Eye (tissue), 1 donor: ENCODE measurements around the gene ABHD17A.
A peak's percentile ranks its signal among the peaks of the same experiment; 100 is the strongest.

Experiments used
- DNase-seq: peaks from one replicate; pipeline ENCODE4 v3.0.0-alpha.2; 2015

The ABHD17A gene

DNA sequence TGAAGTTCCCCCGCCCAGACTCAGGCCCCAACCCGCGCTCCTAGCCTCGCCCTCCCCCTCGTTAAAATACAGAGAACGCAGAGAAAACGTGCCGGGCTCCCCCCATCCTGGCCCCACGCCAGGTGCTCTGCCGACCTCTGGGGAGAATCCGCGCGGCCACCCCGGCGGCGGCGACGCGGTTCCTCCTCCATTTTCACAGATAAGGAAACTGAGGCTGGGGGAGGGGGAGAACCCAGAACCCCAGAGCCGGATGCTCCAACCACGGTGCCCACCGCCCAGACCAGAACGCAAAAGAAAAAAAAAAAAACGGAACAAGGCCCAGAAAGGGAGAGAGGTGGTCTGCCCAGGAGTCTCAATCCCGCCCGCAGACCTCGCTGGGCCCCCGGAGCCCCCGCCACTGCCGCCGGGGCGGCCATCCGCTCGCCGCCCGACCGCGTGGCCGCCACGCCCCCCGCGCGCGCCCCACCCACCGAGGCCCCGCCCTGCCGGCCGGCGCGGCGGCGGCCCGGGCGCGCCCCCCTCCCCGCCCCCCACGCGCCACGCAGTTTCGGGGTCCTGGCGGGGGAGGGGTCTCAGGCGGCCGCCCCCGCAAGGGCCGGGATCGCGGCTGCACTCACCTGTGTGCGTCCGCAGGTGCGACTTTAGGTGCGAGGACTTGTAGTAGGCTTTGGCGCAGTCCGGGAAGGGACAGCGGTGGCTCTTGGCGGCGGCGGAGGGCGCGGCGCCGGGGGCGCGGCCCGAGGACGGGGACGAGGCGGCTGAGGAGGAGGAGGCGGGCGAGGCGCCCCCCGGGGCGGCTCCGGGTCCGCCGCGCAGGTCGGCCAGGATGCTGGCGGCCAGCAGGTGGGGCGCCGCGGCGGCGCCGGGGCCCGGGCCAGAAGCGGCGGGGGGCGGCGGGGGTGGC is 22.6 kb downstream of the ABHD17A start:
- peak; percentile 64 for DNase-seq

DNA sequence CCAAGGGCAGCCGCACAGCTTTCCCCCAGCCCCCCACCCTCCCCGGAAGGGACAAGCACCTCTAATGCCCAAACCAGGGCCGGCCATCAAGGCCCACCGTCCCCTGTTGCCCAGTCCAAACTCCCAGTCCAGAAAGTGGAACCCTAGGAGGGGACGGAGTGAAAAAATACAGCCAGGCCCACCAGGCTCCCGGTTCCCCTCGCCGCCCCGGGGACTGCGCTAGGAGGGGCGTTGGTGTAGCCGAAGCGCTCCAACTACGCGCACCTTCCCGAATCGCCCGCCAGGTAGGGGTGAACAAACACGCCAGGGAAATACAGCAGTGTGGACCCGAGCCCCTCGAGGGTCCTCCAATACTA is 23.2 kb downstream of the ABHD17A start:
- peak; percentile 50 for DNase-seq

DNA sequence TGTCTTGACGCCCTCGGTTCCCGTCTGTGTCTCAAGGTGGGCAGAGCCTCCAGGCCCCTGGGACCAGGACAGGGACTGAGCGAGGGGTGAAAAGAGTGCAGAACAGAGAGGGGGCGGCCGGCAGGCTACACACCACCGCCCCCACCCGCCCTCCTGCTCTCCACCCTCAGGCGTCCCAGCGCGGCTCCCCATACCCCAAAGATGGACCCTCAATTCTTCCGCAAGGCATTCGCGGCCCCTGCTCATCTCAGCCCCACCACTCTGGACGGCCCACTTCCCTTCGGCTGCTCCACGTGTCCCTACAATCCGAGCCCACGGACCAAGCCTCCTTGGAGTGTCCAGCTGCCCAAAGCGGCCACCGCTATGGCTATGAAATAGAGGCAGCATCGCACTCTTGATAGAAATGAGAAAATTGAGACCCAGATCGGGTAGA is 23.7 kb downstream of the ABHD17A start:
- DNase-seq: peak; percentile 44

DNA sequence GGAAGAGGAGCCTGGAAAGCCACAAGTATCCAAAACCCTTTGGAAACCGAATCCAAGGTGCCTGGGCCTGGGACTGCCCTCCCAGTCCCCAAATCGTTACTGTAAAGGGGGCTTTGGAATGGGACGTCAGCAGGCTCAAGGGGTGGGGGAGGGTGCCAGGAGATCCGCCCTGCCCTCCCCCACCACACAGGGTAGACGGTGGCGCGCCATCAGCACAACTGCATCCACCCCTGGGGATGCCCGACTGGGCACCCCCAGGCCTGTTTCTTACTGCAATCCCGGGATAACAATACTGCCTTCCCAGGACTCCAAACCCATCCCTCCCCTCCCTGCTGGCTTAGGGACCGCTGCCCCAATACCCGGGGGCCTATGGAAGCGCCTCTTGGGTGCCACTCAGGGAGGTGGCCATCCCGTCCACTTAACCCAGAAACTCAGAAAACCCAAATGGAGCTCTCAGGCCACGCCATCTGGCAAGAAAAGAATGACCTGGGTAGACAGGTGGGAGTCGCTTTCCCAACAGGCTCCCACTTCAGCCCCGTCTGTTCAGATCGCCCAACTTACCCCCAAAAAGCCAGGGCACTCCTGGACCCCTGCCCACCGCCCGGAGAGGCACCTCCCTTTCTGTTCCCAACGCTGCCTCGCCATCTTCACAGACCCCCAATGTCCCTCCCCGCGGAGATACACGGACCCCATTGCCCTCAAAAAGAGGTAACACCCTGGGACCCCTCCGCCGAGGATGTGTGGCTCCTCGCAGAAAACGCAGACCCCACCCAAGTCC is 24.3 kb downstream of the ABHD17A start:
- peak; percentile 14 for DNase-seq

DNA sequence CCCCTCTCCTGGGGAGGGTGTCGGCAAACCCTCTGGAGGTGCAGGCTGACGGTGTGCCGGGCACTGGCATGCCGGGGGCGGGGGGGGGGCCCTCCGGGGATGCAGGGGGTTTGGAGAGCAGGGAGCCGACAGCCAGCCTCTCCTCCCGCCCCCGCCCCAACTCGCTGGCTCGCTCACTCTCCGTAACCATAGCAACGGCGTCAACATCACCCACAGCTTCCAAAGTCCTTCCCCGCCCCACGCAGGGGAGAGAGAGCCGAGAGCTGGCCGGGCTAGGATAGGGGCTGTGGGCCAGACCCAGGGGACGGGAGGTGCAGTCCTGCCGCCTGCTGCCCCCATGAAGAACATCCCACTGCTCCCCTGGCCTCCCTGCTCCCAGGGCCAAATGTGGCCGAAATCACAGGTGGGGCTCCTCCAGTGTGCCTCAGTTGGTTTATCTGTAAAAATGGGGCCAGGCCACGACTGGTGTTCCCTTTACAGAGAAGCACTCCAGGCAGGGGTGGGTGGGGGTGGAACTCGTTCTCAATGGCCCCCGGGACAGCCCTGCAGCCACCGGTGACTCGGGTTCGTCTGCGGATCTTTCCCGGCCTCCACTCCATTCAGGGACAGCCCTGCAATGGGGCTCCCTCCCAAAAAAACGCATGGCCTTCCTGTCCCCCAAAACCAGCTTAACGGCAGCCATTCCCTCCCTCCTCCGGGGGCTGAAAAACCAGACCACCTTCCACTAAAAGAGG is 25.1 kb downstream of the ABHD17A start:
- peak; percentile 94 for DNase-seq

DNA sequence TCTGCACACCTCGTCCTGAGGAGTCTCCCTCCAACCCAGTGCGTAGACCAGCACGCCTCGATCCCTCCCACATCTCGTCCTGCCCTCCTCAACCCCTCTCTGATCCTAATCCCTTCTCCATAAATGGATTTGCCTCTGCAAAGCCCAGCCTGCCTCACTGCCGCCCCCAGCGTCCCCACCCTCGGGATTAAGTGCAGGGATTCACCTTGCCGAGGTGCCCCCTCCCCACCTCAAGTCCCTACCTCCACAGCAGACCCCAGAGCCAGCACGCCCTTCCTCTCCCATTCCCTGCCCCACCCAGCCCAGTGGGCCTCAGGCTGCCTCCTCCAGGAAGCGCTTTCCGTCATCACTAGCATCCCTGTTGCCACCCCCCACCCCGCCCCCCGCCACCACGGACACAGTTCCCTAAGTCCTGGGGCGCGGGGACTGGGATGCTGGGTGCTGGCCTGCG is 25.9 kb downstream of the ABHD17A start:
- peak; percentile 42 for DNase-seq

DNA sequence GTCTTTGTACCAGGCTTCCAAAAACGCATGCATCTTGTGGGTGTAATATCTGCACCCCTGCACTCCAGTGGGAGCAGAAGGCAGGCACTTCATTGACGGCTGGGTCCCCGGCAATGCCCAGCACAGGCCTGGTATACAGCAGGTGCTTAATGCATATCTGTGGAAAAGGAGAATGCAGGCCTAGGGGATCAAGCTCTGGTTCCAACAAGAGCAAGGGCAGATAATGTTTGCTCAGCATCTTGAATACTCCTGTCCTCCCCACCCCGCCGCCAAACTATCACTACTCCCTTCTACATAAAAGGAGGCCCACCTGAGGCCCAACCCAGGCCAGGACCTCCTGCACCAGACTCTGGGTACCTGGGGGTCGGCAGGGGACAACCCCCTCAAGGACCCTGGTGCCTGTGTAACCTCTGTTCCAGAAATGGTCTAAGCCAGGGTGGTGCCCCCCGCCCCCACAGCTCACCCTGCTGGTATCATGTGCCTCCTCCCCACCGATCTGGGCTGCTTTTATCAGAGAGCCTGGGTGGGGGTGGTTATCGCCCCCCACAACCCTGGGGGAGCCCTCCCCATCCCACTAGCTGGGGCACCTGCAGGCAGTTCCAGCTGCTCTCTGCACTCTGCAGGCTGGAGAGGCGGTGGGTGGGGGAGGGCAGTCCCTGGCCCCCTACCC is 26.7 kb downstream of the ABHD17A start:
- DNase-seq: no peak

DNA sequence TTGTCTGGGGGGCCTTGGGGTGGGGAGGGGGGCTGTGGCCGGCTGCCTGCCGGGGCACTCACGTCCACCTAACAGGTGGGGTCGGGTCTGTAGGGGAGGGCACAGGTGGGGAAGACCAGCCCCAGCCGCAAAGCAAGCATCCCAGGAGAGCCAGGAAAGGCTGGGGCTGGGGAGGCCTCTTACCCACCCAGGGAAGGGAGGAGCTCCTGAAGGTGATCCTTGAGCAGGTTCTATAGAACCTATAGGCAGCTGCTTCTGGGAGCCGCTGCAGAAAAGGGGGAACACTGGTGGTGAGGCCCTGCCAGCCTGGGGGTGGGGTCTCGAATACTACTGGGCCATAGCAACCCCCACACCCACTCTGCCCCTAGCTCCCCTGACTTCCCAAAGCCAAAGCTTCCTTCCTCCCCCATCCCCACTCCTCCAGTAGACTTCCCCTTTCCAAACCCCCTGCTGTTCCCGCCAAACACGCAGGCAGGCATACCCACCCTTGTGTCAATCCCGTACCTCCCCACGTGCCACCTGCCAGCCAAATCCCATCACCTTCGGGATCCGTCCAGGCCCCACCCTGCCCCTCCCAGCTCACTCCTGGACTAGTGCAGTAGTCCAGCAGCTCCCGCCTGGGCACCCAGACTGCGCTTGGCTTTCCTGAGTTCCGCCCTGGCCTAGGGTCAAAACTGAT is 27.5 kb downstream of the ABHD17A start:
- DNase-seq: peak; percentile 19

DNA sequence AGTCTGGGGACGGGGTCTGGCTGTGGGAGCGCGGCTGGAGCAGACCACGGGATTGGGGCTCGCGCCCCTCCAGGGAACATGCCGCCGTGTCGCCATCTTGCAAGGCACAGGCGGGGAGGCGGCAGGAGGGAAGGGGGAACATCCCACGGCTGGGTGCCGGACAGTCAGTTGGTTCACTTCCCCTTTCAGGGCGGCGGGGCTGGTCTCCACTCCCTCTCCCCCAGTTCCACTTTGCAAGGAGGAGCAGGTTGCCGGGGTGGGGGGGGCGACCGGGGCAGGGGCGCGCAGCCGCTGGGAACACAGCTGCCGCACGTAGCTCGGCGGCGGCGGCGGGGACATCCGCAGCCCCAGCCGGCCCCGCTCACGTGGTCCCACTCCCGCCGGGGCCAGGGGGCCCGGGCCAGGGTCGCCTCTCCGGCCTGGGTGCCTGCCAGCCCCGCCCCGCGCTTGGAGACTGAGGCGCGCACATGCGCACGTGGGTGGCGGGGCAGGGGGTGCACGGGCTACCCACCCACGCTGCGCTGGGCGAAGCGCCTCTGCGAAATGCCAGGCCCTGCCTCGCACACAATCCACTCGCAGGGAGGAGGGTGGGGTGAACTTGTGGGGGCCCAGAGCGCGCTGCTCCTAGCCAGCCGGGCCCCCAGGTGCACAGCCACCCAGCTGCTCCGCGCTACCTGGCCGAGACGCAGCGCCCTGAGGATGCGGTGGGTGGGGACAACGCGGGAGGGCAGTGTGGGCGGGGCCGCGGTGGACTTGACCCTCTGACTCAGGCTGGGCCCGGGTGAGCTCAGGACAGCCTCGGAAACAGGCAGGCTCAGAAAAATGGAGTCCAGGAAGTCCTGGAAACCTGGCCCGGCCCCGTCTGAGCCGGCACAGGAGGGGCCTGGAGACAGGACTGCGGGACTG is 28.3 kb downstream of the ABHD17A start:
- peak; percentile 78 for DNase-seq

DNA sequence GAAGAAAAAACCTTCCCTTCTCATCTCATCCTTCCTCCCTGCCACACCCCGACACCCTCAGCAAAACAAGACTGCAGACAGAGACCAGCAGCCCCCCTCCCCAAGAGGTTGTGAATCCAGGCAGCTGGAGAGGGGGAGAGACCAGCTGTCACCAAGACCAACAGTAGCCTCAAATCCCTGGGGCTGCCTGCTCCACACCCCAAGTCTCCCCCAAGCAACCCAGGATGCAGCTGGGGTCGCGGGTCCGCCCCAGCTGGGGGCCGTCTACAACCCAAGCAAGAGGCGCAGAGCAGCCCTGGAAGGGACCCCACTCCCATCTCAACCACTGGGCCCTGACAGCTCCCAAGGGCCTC is 29.0 kb downstream of the ABHD17A start:
- peak; percentile 84 for DNase-seq

DNA sequence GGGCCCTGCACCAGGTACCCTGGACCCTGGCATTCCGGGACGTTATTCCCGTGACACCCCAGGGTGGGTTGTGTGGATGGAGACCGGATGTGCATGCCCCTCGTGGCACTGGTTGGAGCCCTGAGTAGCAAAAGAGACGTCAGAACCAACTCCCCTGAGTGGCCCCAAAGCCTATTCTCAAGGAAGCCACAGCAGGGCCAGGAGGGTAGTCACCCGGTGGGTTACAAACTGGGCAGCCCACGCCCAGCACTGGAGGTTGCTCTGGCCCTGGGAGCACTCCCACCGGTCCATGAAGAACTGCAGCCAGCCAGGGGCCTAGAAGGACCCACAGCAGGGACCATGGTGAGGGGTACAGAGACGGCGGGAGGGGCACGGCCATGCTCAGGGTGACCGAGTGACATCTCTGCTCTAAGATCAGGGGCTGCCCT is 29.5 kb downstream of the ABHD17A start:
- no peak for DNase-seq

DNA sequence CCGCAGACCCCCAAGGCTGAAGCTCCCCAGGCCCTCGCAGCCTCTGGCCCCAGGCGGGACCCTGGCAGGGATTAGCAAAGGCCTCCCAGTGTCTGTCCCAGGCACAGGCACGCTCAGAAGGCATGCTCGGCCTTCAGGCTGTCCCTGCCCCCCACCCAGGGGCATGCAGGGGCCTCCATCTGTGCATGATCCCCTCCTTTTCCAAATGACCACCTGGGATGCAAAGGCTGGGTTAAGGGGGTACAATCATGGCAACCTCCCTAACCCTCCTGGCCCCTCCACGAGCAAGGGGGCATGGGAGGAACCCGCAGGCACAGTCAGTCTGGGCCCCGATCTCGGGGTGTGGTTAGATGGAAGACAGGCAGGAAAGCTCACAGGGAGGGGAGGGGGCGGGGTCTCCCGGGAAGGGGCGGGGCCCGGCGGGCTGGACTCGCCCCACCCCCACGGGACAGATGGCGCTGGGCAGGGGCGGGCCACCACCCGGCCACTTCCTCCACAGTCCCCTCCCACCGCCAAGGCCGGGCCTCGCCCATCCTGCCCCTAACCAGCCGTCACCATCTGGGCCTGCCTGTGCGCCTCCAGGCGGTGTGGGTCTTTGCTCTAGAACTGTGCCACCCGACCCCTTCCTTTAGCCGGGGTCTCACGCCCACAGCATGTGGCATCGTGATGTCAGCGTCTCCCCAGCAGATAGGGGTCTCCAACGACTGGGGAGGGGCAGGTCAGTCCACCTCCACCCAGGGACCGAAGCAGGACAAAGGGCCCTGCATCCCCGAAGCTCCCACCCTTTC is 30.1 kb downstream of the ABHD17A start:
- DNase-seq: peak; percentile 95

DNA sequence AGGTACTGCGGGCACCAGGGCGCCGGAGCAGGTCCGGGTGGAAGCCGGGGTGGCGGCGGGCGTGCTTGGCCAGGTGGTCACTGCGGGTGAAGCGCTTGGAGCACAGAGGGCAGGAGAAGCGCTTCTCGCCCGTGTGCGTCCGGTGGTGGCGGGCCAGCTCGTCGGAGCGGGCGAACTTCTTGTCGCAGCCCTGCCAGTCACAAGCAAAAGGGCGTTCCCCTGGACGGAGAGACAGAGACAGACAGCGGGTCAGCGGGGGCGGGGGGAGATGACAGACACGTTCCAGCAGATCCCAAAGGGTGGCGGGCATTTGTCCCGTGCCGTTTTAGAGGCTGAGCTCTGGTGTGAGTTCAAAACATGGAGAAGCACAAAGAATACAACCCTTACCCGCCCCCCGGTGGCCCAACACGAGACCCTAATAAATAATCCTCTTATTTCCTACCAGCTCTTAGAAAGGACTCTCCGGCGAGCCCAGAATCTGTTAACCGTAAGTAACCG is 30.7 kb downstream of the ABHD17A start:
- DNase-seq: no peak

DNA sequence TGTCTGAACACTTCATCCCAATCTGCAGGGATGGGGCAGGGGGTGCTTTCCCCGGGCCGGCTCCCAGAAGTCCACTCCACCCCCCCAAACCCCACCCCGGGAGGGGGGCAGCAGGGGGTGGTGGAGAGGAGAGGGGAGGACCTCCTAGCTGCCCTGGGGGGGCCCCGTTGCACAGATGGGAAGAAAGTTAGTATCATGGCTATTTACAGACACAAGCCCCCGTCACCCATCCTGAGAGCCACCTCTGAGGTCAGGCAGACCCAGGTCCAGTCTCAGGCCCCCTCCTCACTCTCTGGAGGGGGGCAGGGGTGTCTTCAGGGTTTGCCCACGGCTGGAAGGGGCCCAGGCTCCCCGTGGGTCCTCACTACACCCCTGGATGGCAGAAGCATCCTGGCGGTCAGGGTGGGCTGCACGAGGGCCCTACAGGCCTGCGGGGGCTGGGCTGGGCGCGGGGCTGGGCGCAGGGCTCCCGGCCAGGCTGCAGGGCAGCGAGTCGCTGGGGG is 31.2 kb downstream of the ABHD17A start:
- no peak for DNase-seq

DNA sequence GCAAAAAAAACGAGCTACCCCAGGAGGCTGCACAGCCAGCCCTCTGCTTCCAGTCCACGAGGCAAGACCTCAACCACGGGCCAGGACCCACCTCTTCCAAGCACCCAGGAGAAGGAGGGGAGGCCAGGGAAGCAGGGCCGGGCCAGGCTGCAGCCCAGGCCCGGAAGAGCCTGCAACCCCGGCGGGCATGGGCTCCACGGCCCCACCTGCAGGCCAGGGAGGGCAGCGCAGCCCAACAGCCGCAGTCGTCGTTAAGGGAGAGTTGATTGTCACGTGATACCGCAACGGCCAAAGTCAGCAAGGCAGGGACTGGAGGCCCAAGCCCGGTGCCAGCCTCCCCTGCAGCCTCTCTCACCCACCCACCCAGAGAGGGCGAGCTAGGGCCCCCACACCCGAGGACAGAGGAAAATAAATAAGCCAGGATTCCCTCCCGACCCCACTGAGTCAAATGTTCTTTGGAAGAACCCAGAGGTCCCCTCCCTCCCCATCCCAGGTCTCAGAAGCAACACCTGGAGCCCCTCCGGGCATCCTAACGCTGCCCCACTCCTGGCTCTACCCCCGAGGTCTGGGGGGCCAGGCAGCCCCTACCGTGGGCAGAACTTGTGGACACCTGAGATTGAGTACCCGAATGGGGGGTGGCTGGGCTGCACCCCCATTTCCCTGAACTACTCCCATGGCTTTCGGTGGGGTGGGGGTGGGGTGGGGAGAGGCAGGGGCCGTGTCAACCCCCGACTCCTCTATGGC is 31.8 kb downstream of the ABHD17A start:
- peak; percentile 80 for DNase-seq

DNA sequence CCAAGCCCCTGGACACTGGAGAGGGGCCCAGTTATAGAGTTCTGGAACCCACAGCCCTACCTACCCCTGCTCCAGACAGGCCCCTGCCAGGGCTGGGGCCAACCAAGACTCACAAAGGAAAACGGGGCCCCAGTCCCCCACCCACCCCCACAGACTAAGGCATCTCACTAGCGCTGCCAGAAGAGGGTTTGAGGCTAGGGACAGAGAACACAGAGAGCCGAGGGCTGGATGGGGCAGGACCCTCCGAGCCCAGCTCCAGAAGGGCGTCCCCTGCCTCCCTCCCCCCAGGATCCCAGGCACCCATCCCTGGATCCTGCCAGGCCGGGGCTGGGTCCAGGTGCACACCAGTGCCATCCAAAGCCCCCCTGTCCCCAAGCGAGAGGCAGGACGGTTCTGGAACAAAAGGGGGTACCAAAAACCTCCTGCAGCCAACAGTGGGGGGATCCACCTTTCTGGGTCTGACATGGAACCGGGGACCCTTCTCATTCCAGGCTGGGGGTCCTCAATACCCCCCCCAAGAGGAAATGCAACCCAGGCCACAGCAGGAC is 32.6 kb downstream of the ABHD17A start:
- no peak for DNase-seq

DNA sequence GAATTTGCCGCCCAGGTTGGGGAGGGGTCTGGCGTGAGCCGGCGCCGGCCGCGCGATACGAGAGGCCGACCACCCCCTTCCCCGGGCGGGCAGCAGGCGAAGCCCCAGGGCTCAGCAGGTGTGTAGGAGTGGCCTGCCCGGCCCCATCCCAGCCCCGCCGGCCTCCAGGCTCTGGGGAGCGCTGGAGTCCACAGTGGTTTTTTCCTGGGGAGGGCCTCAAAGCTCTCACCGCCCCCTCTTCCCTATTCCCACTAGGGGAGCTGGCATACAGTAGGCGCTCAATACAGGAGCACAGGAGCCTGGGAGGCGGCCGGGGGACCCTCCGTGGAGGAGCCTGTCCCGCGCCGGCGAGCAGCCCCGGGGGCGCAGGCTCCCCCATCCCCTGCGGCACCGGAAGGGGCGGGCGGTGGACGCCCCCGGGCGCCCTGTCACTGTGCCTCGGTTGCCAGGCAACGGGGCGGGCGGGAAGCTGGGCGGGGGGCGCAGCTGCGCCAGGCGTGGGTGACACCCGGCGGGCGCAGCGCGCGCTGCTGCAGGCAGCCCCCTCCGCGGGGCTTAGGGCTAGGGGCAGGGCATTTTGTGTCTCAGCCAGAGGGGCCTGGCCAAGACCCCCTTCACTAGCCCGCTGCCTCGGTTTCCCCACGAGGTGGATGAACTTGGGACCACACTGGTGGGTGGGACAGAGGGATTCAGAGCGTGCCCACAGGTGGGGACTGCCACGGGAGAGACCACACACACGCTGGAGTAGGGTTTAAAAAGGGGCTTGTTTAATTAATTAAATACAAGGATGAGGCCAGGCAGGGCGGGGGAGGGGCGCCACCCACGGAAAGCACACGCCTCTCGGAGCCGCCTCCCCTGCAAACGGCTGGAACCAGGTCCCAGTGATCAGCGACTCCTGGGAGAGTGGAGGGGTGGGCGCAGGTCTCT is 33.4 kb downstream of the ABHD17A start:
- peak; percentile 85 for DNase-seq
